K562 (cell line): ENCODE data around the gene MYMK. TPM values are rescaled to one million over a fixed set of nuclear protein-coding genes. Genes with fewer than 3 reads are reported as not detected.

Experiments used
- ATAC-seq: fragments of 200-7000 bp; cut with Tn5 transposase; 3 replicates; pipeline ENCODE4 v1.9.1; 2020; ENCODE audit warnings: moderate library complexity
- BruUV-seq: library from RNA; stranded (reverse); fragments of 400-500 nt; replicated peaks from 2 replicates; lab custom pipeline; 2021; lab: Mats Ljungman, UMichigan
- CTCF ChIA-PET: fragments of 300-600 bp; formaldehyde crosslinking; extraction: SDS; loops from one replicate; lab custom pipeline; 2021; ENCODE audit warnings: low intra/inter-chr PET ratio; lab: Yijun Ruan, JAX
- POLR2A ChIA-PET: fragments of 300-600, 350-650 bp; sonication (Branson Sonifier 250); formaldehyde crosslinking; extraction: SDS; loops from one replicate; lab custom pipeline; 2021; ENCODE audit warnings: antibody characterized with exemption, inconsistent platforms; lab: Yijun Ruan, JAX
- DNase-seq, 4 experiments: peaks; one replicate each; pipeline versions ENCODE4 v3.0.0 to v3.0.0-alpha.2; 2011 to 2018; ENCODE audit warnings: low spot score in 3 of 4, mixed read lengths in 3 of 4; ENCODE audit errors: extremely low read depth in 1 of 4
- FAIRE-seq: peaks from 2 replicates; lab custom pipeline; 2011; peaks lifted over from hg19 to GRCh38; lab: Jason Lieb, UNC
- H2AFZ ChIP-seq: 2 replicates; pipeline ENCODE4 v1.6.0; 2011; ENCODE audit warnings: low read depth, low read length, control low read depth, inconsistent platforms
- H3K27ac ChIP-seq: fragments of 200-600 bp; 3 replicates; pipeline ENCODE4 v1.8.0; 2011; ENCODE audit warnings: low read depth, mild to moderate bottlenecking, control low read depth, inconsistent platforms, low read length, moderate library complexity, mixed read lengths; ENCODE audit errors: extremely low read depth
- H3K27me3 ChIP-seq, 2 experiments: fragments of 300-600 bp in 1 of 2; 2 replicates in 1 of 2; 3 replicates in 1 of 2; pipeline versions ENCODE4 v1.6.0 to v1.8.0; 2011; ENCODE audit warnings: inconsistent platforms in 2 of 2, low read length in 2 of 2, mild to moderate bottlenecking in 1 of 2, mixed read lengths in 1 of 2, moderate library complexity in 1 of 2; ENCODE audit not compliant: control insufficient read depth in 2 of 2, insufficient read depth in 2 of 2
- H3K36me3 ChIP-seq: fragments of 300-600 bp; 3 replicates; pipeline ENCODE4 v1.8.0; 2011; ENCODE audit warnings: mild to moderate bottlenecking, low read length, inconsistent platforms; ENCODE audit not compliant: control insufficient read depth, insufficient read depth
- H3K4me1 ChIP-seq, 2 experiments: fragments of 200-600 bp in 1 of 2; replicated peaks in 1 of 2; 2 replicates in 1 of 2; 3 replicates in 1 of 2; pipeline versions ENCODE4 v1.5.1 to v1.8.0; 2011; ENCODE audit warnings: inconsistent platforms in 2 of 2, low read length in 2 of 2, mild to moderate bottlenecking in 1 of 2, mixed read lengths in 1 of 2, moderate library complexity in 1 of 2; ENCODE audit not compliant: control insufficient read depth in 2 of 2, insufficient read depth in 2 of 2
- H3K4me2 ChIP-seq: 2 replicates; pipeline ENCODE4 v1.6.1; 2011; ENCODE audit warnings: low read length, control low read depth, inconsistent platforms, mixed read lengths; ENCODE audit not compliant: insufficient read depth
- H3K4me3 ChIP-seq: fragments of 200-600 bp; sonication (generic), shearing (Covaris generic); 2 replicates; pipeline ENCODE4 v1.5.1; 2016; ENCODE audit warnings: control low read depth, inconsistent platforms
- H3K79me2 ChIP-seq: fragments of 200-600 bp; 3 replicates; pipeline ENCODE4 v1.8.0; 2011; ENCODE audit warnings: low read length, inconsistent platforms; ENCODE audit not compliant: control insufficient read depth, insufficient read depth
- H3K9ac ChIP-seq, 2 experiments: 2 replicates each; pipeline versions ENCODE4 v1.6.0 to v1.6.1; 2011; ENCODE audit warnings: low read depth in 2 of 2, low read length in 2 of 2, control low read depth in 1 of 2, inconsistent platforms in 1 of 2, mild to moderate bottlenecking in 1 of 2, mixed read lengths in 1 of 2; ENCODE audit not compliant: insufficient read depth in 1 of 2
- H3K9me1 ChIP-seq: one replicate; pipeline ENCODE4 v1.6.0; 2011; ENCODE audit warnings: inconsistent platforms, mild to moderate bottlenecking, low read length, moderate library complexity; ENCODE audit not compliant: control insufficient read depth, insufficient read depth
- H3K9me3 ChIP-seq: replicated peaks from 2 replicates; pipeline ENCODE4 v1.5.1; 2011; ENCODE audit warnings: low read depth, low read length, inconsistent platforms; ENCODE audit not compliant: control insufficient read depth, insufficient read depth
- H4K20me1 ChIP-seq: replicated peaks from 2 replicates; pipeline ENCODE4 v1.6.1; 2011; ENCODE audit warnings: low read length, inconsistent platforms, mixed read lengths; ENCODE audit not compliant: control insufficient read depth, insufficient read depth
- NEUROD1 ChIP-seq: fragments of 150-350 bp; IDR thresholded peaks from 2 replicates; pipeline ENCODE4 v1.6.1; 2014; ENCODE audit warnings: borderline replicate concordance, low read length, low read depth; ENCODE audit not compliant: partially characterized antibody
- NFE2 ChIP-seq: IDR thresholded peaks from 2 replicates; pipeline ENCODE4 v1.6.1; 2014; ENCODE audit warnings: antibody characterized with exemption, low read depth
- SAFB ChIP-seq: fragments of 200-400 bp; formaldehyde crosslinking; IDR thresholded peaks from 2 replicates; pipeline ENCODE4 v1.6.1; 2017; ENCODE audit warnings: low read depth, low read length, borderline replicate concordance
- TRIM28 ChIP-seq: fragments of 450-650 bp; IDR thresholded peaks from 2 replicates; pipeline ENCODE4 v1.6.1; 2017
- ZNF24 ChIP-seq: fragments of 450-650 bp; IDR thresholded peaks from 2 replicates; pipeline ENCODE4 v1.6.1; 2016
- ZNF253 ChIP-seq: fragments of 250-450 bp; sonication (Bioruptor Pico); conservative IDR thresholded peaks from 2 replicates; pipeline ENCODE4 v1.6.1; 2021; ENCODE audit warnings: mild to moderate bottlenecking
- WGBS: fragments of 100-300 bp; shearing (Covaris generic); methylation state at CpG from one replicate; pipeline ENCODE4 v1.1.6; 2016; ENCODE audit warnings: low coverage, mixed read lengths; ENCODE audit not compliant: insufficient coverage; ENCODE audit errors: missing lambda C conversion rate; 5-methylcytosine and 5-hydroxymethylcytosine counted together
- in situ Hi-C: fragments of 300-500 bp; cut with MboI; formaldehyde crosslinking; loops from 4 replicates; pipeline ENCODE4 v1.15.0; 2018; ENCODE audit warnings: inconsistent platforms, mixed read lengths
- intact Hi-C: fragments of 100-400 bp; cut with micrococcal nuclease; formaldehyde crosslinking; loops from 2 replicates; pipeline ENCODE4 v1.14.2; 2022
- polyA plus RNA-seq, 8 experiments: library from polyadenylated mRNA; depleted of rRNA in 4 of 8; stranded (reverse) in 5 of 8; unstranded in 3 of 8; fragments of >200 nt; fragmentation: Nextera tagmentation in 2 of 8; fragmentation: Illumina TruSeq in 1 of 8; extraction: Ambion mirVana in 2 of 8; extraction: Trizol in 1 of 8; gene quantifications; 2 replicates each; pipeline versions ENCODE4 v1.2.1 to v1.2.3, GENCODE V29; 2011 to 2014; ENCODE audit warnings: inconsistent platforms in 1 of 8, missing spikeins in 1 of 8
- total RNA-seq, 7 experiments: library from RNA; depleted of rRNA in 6 of 7; stranded (reverse); fragments of >200 nt in 6 of 7; fragmentation: Illumina TruSeq in 2 of 7; extraction: Trizol in 2 of 7; gene quantifications; 2 replicates each; pipeline versions ENCODE4 v1.2.1 to v1.2.3, GENCODE V29; 2011 to 2021; ENCODE audit warnings: low replicate concordance in 1 of 7
- TF ChIP-seq, protein P1 (sequence below): sonication (generic); formaldehyde crosslinking; IDR thresholded peaks from 2 replicates; pipeline ENCODE4 v1.8.0; 2022; ENCODE audit warnings: mild to moderate bottlenecking, missing genetic modification reagents

MYMK gene
- total and polyA plus RNA-seq, 9 of the 15 experiments (the other 6 are each of a cell fraction or from before 2014, with no cell fraction given): not detected

DNA sequence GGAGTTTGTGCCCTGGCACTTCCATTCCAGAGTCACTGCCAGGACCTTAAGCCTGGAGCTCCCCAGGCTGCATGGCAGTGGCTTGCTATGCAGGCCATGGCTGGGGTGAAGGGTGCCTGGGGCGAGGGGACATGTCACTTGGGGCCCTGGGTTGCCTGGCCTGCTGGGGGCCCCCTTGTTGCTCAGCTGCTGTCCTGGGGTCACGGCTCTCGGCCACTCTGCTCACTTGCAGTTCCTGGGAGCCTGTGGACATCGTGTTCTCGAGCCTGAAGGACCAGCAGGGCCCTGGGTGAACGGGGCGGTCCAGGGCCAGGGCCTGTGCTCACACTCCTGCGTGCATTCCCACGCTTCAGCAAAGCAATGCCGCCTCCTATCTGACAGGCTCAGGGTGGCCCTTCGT lies 31.3 kb downstream of the MYMK start:
- in situ Hi-C loops: no loop called here
- 3% methylated on average over 11 of the region's 11 CpGs for WGBS
- DNase-seq (no peak), ATAC-seq (no peak), FAIRE-seq (no peak)
- no peaks in the 10 kb centered on the region; the same call in 1 of the 2 replicates for H3K9me3 ChIP-seq
- no peaks in the 10 kb centered on the region for H3K9me1 ChIP-seq
- no peak overlapping the region for H3K4me2 ChIP-seq
- no peaks in the 10 kb centered on the region for H4K20me1 ChIP-seq
- POLR2A ChIA-PET: interaction anchor here (0.6 kb wide), 1 partner anchor 22 kb away, joined by 3 read pairs; no protein-coding TSS in a partner anchor
- H3K36me3 ChIP-seq: no peaks in the 10 kb centered on the region
- no peak overlapping the region for H3K9ac ChIP-seq
- no TSS peak for BruUV-seq
- H3K27ac ChIP-seq: no peak overlapping the region
- H3K79me2 ChIP-seq: no peaks in the 10 kb centered on the region
- intact Hi-C loops: no loop called here
- no peak overlapping the region for H3K4me3 ChIP-seq
- TF ChIP-seq SAFB (peak; percentile 24; the same call in 1 of the 2 replicates), TRIM28 (no peak)
- TF ChIP-seq, all 486 proteins: peak for 1
- Histone ChIP-seq H3K27me3 (peaks cover 35 to 96% of the 10 kb centered on the region in 2 experiments; a peak in 4 of 5 replicates), H2AFZ (no peak overlapping the region), H3K4me1 (peaks cover 0 to 38% of the 10 kb centered on the region in 2 experiments; a peak in 2 of 5 replicates)
- CTCF ChIA-PET: no interaction called here

DNA sequence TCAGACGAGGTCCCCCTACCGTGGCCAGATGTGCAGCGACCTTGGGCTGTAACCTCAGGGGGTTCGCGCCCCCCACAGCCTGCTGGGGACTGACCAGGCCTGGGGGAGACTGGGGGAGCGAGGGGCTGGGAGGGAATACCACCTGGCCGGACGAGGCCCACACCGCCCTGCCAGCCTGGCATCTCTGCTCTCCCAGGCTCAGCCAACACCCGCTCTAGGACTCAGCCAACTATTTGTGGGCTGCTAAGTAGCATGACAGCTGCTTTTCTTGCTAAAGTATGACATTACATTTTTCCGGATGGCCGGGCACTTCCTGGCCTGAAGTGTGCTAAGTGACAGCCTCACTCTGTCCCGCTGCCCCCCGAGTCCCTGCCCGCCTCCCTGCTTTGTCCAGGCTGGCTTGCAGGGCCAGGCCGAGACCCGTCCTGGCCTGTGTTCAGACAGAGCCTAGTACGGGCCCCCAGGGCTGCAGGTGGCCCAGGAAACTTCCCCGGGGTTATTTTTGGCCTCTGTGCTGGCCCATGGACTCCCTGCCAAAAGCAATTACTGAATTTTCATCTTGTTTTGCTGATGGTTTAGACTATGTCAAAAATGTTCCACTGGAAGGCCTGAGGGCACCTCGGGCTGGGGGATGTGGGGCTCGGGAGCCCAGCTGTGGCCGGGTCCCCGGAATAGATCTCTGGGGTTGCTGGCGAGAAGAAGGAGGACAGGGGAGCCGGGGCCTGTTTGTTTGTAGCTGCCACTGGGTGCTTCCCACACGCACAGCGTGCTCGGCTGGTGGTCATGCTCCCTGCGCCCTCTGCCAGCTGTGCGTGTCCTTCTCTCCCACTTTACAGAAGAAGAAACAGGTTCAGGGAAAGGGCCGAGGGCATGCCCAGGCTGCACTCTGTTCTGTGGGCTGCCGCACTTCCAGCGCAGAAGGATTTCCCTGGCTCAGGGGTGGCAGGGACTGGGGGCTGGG lies 32.4 kb downstream of the MYMK start:
- ATAC-seq: peak; percentile 48; the same call in 2 of the 3 replicates
- H3K79me2 ChIP-seq: no peaks in the 10 kb centered on the region
- H3K9ac ChIP-seq: peak overlapping the region in 1 of 2 experiments; percentile 14; a peak in 1 of 4 replicates
- peaks cover 32 to 98% of the 10 kb centered on the region in 2 experiments; a peak in 4 of 5 replicates for H3K27me3 ChIP-seq
- no peak for FAIRE-seq
- WGBS: 7% methylated on average over 29 of the region's 33 CpGs
- DNase-seq: no peak
- ChIA-PET CTCF (no interaction called here), POLR2A (no interaction called here)
- no peak overlapping the region for H3K27ac ChIP-seq
- no peaks in the 10 kb centered on the region for H3K9me1 ChIP-seq
- in situ Hi-C loops: no loop called here
- H3K4me2 ChIP-seq: no peak overlapping the region
- no peak overlapping the region for H2AFZ ChIP-seq
- H3K9me3 ChIP-seq: no peaks in the 10 kb centered on the region; the same call in 1 of the 2 replicates
- intact Hi-C loops: no loop called here
- H3K4me1 ChIP-seq: peaks cover 0 to 45% of the 10 kb centered on the region in 2 experiments; a peak in 2 of 5 replicates
- no peak overlapping the region for H3K4me3 ChIP-seq
- H4K20me1 ChIP-seq: no peaks in the 10 kb centered on the region
- H3K36me3 ChIP-seq: no peaks in the 10 kb centered on the region
- no TSS peak for BruUV-seq
- TF ChIP-seq NEUROD1 (no peak), ZNF24 (no peak), ZNF253 (CRISPR knock-in tag) (no peak), NFE2 (0 out of 2 replicates have a peak, but pooled peaks have one; percentile 18)
- TF ChIP-seq, protein P1, sequence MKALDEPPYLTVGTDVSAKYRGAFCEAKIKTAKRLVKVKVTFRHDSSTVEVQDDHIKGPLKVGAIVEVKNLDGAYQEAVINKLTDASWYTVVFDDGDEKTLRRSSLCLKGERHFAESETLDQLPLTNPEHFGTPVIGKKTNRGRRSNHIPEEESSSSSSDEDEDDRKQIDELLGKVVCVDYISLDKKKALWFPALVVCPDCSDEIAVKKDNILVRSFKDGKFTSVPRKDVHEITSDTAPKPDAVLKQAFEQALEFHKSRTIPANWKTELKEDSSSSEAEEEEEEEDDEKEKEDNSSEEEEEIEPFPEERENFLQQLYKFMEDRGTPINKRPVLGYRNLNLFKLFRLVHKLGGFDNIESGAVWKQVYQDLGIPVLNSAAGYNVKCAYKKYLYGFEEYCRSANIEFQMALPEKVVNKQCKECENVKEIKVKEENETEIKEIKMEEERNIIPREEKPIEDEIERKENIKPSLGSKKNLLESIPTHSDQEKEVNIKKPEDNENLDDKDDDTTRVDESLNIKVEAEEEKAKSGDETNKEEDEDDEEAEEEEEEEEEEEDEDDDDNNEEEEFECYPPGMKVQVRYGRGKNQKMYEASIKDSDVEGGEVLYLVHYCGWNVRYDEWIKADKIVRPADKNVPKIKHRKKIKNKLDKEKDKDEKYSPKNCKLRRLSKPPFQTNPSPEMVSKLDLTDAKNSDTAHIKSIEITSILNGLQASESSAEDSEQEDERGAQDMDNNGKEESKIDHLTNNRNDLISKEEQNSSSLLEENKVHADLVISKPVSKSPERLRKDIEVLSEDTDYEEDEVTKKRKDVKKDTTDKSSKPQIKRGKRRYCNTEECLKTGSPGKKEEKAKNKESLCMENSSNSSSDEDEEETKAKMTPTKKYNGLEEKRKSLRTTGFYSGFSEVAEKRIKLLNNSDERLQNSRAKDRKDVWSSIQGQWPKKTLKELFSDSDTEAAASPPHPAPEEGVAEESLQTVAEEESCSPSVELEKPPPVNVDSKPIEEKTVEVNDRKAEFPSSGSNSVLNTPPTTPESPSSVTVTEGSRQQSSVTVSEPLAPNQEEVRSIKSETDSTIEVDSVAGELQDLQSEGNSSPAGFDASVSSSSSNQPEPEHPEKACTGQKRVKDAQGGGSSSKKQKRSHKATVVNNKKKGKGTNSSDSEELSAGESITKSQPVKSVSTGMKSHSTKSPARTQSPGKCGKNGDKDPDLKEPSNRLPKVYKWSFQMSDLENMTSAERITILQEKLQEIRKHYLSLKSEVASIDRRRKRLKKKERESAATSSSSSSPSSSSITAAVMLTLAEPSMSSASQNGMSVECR (CRISPR knock-in tag): no peak
